GM18502 (cell line): Measurements from ENCODE around the gene SREBF2.

Experiments
- ATAC-seq: cut with Tn5 transposase; IDR thresholded peaks from one replicate; pipeline ENCODE4 v1.9.1; 2021; ENCODE audit warnings: mild to moderate bottlenecking; ENCODE audit not compliant: unreplicated experiment, poor library complexity

Gene SREBF2

DNA sequence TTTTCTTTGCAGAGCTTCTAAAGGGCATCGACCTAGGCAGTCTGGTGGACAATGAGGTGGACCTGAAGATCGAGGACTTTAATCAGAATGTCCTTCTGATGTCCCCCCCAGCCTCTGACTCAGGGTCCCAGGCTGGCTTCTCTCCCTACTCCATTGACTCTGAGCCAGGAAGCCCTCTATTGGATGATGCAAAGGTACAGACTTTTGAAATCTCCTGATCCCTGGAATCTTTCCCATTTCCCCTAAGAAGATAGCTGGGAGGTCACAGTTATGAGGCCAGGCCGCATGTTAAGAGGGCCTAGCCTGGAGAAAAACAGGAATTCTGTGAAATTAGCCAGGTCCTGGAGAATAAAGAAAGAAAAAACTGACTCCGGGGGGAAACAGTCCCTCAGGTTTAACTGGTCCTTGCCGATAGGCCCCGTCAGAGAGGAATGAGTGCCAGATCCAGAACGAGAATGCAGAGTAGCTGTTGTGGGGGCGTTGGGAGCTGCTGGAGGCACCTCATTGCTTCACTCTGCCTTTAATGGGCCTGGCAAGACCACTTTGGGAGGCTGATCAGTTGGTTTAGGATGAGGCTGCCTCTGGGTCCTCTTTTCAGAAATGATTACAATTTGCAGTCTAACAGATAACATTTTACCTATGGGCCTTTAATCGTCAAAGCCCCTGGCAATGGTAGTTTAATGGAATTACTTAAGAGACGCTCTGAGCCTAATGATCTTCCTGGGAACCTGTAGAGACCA, 42.8 kb downstream of the SREBF2 start:
- no peak for ATAC-seq

DNA sequence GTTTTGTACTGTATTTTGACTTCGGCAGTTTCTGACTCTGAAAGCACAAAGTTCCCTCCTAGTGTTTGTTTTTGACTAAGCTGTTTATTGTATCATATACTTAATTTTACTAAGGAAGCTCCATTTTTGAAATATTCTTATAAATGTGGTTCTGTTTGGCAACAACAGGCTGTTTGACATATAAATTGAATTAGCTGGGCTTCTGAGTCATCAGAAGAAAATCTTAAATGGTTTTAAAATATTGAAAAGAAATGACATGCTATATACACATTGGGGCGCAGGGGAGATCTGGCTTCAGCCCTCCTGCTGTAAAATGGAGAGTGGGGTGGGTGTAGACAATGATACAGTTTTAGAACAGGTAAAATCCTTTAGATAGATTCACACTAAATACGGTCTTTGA, 43.4 kb downstream of the SREBF2 start:
- no peak for ATAC-seq

DNA sequence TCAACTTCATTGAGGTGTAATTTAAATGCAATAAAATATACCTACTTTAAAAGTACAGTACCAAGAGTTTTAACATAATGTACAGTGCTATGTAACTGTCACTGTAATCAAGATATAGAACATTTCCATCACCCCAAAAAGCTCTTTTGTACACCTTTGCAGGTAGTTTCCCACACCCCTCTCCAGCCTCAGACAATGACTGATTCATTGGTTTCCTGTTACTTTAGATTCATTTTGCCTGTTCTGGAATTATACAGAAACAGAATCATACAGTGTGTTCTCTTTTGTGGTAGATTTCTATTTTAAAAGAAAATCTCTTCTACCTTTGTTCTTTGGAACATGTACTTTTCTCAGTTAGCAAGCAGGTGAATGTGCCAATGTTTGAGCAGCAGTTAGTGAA, 43.8 kb downstream of the SREBF2 start:
- no peak for ATAC-seq

DNA sequence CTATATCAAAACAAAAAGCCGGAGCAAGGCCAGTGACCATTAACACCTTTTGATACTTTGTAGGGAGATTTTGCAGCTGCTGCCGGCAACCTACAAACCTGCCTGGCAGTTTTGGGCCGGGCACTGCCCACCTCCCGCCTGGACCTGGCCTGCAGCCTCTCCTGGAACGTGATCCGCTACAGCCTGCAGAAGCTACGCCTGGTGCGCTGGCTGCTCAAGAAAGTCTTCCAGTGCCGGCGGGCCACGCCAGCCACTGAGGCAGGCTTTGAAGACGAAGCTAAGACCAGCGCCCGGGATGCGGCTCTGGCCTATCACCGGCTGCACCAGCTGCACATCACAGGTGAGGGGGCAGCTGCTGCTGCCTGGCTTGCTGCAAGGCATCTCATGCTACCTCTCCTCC, 47.7 kb downstream of the SREBF2 start:
- no peak for ATAC-seq

DNA sequence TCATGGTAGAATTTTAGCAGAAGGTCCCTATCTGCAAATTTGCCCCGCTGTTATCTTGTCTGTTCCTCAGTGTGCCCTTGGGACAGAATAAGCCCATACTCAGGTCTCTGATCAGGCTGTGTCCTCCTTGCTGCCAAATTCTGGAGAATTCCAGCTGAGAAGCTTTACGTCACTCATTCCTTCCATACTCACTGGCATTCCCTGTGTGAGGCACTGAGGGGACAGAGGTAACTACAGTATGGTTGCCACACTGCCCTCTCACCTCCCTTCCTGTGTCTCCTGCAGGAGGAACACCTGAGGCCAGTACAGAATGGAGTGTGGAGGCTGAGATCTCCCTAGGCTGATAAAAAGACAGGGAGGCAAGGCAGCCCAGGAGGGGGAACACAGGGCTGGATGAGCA, 50.5 kb downstream of the SREBF2 start:
- no peak for ATAC-seq

DNA sequence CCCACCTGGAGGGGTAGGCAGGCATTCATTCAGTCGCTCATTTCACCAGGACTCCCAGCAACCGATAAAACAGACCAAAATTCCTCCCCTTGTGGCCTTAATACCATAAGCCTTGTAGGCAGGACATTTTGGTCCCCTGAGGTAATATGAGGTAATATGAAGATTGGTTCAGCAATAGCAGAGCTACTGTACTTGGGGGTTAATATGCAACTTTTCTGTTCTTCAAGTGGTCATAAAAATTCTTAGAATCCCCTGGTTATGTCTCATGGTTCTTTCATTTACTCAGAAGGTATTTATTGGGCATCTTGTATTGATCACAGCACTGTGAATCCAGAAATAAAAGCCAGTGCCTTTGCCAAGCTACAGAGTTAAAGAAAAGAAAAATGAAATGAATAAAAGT, 52.2 kb downstream of the SREBF2 start:
- ATAC-seq = no peak

DNA sequence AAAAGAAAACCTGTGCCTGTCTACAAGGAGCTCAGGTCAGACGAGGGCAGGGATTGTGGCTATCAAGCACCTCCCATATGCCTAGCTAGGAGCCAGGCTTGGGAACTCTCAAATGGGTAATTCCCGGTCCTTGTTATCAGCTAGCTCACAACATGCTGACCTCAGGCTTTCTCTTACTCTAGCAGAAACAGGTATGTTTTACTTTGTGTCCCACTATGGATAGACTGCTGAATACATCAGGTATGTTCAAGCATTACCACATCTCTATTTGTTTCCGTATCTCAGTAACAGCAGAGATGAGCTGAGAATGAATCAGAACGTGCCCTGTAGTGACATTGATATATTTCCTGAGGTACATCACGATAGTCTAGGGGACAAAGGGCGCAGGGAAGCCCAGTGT, 52.6 kb downstream of the SREBF2 start:
- ATAC-seq = no peak

DNA sequence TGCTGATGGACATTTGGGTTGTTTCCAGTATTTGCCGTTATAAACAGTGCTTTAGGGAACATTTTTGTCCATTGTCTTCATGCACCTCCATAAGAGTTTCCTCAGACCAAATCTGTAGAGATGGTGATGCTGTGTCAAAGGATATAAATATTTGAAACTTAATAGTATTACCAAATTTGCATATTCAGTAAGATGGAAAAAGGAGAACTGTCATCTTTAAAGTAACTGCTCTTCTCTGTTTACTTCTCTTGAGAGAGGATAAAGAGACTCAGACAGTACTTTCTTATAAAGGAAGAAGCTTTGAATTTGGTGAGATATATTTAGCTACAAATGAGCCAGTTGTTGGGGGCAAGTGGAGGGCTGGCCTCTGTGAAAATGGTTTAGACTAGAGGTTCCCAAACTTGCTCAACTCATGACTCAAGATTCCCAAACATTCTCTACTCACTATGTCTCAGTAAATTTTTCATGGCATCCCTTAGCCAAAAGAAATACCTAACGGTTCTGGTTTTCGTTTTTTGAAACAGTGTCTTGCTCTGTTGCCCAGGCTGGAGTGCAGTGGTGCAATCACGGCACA, 55.8 kb downstream of the SREBF2 start:
- ATAC-seq = no peak

DNA sequence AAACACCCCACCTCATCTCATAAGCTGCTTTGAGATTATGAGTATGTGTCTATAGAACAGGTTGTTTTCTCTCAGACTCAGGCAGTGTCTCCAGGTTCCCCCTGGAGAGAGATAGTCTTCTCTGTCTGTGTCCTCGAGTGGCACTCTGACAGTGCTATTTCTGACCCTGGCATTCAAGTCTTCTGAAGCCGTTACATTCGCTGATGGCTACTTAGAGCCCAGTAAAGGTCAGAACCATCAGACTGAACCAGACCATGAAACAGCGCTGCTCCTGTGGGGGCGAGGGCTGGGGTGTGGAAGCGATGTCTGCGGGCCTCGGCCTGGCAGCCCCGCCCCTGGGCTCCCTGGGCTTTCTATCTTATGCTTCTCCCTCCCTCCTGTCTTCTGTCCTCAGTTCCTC, 58.5 kb downstream of the SREBF2 start:
- ATAC-seq = no peak

DNA sequence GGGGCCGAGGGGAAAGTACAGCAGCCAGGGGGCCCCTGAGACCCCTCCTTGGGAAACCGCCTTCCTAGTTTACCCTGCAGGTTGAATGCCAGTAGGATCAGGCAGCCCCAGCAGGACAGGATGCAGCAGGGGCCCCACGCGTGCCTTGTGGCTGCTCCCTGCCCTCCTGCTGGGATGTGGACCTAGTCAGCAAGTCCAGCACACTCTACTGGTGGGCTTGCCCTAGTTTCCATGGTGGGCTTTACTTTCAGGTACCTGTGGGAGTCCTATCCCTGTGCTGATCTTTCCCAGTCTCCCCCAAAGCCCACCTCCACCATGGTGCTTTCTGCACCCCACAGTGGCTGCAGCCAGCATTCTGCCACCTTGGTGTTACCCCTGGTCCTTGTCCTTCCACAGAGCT, 59.8 kb downstream of the SREBF2 start:
- no peak for ATAC-seq

DNA sequence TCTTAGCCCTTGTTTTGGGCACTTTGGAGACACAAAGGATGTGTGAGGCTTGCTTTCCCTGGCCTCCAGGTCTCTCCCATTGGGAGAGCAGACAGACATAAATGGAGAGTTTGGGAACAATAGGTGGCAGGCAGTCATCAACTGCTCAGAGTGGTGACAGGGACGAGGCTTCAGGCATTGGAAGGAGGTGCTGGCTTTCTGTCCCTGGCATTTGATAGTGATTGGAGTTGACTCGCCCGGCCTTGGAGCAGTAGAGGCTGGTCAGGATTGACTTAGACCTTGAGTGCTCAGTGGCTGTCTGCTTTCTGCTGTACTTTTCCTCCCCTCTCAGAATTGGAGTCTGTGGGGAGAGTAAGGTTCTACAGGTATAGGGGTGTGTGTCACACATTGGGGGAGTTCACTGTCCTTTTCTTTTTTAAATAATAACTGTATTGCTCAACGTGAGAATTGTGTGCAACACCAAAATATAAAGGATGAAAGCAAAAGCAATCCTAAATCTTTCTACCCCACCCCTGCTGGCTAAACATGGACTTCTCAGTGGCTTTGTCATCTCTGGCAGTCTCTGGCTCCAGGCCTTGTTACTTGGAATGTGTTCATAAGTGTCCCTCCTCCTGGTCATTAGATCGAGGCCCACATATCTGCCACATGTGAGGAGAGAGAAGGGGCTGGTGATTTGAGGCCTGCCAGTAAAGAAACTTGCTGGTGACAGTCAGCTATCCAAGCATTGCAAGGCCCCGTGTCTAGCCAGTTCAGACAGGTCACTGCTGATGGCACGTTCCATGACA, 60.9 kb downstream of the SREBF2 start:
- ATAC-seq = no peak

DNA sequence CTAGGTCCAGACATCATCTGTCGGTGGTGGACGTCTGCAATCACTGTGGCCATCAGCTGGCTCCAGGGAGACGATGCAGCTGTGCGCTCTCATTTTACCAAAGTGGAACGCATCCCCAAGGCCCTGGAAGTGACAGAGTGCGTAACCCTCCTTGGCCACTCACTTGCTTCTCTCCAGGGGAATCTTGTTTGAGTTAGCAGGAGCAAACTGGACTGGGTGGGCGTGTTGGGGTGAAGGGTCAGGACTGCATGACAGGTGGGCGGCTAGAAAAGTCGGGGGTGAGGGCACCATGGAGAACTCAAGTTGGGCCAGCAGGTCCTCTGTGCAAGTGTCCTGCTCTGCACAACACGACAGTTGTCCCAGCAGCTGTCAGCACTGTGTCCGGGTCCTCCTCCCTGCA, 65.7 kb downstream of the SREBF2 start:
- no peak for ATAC-seq

DNA sequence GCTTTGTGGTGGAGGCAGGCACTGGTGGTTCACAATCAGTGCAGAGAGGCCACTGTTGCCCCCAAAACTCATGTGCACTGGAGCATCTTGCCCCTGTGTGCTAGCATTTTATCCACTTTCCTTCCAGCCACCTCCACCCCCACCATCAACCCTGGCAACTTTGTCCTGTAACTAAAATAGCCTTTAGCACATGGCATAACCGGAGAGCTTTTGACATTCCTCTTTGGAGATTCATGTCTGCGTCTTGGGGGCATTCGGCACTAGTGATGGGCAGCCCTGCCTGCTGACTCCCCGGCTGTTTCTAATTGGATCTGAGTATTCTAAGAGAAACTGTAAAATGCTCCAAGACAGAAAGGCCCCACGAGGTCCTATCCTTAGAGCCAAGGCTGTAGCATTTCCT, 66.2 kb downstream of the SREBF2 start:
- no peak for ATAC-seq

DNA sequence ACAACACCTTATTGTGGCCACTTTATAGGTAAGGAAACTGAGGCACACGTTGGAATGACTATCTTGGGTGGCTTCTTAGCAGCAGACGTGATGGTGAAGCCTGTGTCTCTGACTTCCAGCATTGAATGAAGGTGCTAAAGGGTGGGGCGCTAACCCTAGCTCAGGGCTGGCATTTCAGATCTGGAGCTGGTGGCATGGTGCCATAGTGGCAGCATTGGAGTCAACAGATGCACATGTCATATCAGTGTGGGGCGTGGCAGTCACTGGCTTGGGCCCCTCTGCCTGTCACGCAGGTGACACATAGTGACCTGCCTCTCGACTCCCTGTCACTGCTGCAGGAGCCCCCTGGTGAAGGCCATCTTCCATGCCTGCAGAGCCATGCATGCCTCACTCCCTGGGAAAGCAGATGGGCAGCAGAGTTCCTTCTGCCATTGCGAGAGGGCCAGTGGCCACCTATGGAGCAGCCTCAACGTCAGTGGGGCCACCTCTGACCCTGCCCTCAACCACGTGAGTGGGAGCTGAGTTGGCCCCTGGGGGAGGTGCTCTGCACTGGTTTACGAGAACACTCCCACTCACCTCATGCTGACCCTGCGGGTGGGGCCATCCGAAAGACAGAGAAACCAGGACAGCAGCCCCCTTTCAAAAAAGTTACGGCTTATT, 67.2 kb downstream of the SREBF2 start:
- ATAC-seq = no peak

DNA sequence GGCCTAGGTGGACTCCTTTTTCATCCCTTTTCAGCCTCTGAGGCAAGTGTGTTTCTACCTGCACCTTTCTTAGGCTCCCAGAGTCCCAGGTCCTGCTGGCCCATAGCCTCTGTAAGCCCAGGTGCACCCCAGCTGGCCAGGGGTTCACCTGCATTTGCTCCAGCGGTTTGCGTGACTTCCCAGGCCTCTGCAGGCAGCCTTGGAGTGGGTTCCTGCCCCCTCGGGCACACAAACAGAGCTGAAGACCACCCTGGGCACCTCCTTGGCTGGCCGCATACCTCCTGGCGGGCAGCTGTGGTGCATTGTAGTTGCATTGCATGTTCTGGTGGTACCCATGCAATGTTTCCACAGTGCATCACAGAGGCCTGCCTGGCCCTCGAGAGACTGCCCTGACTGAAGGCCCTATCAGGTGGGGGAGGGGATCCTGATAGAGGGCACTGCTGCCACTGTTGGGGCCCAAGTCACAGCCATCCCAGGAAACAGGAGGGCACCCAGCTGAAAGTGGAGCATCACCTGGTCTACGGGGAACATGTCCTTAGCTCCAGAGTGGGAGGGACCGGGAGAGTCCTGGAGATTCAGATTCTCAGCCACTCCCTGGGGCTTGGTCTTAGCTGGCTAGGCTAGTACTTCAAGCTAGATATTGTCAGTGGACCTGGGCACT, 67.9 kb downstream of the SREBF2 start:
- no peak for ATAC-seq

DNA sequence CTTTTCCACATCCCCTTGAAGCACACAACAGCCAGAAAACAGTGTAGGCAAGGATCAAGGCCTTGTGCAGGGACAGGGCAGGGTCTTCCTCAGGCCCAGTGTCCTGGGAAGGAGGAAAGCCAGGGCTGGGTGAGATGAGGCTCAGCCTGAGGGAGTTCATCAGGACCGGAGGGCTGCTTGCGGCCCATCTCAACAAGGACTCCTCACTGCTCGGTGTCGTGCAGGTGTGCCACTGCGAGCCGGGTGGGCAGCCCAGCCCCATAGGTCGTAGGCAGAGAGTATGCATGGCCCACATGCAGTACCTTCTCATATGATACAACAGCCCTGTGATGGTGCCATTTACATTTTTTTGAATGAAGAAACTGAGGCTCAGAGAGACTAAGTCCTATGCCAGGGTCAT, 69.1 kb downstream of the SREBF2 start:
- no peak for ATAC-seq

DNA sequence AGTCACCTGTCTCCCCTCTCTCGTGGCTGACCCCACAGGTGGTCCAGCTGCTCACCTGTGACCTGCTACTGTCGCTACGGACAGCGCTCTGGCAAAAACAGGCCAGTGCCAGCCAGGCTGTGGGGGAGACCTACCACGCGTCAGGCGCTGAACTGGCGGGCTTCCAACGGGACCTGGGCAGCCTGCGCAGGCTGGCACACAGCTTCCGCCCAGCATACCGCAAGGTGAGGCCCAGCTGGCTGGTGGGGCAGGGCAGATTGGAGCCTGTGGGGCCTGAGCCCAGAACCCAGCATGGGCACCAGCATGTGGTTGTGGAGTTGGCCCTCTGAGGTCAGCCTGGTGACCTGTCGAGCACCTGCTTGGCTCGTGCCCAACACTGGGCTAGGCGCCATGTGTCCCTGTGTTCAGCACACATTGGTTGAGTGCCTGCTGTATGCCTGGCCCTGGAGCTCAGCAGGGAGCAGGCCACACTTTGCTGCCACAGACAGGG, 70.1 kb downstream of the SREBF2 start:
- ATAC-seq = no peak

DNA sequence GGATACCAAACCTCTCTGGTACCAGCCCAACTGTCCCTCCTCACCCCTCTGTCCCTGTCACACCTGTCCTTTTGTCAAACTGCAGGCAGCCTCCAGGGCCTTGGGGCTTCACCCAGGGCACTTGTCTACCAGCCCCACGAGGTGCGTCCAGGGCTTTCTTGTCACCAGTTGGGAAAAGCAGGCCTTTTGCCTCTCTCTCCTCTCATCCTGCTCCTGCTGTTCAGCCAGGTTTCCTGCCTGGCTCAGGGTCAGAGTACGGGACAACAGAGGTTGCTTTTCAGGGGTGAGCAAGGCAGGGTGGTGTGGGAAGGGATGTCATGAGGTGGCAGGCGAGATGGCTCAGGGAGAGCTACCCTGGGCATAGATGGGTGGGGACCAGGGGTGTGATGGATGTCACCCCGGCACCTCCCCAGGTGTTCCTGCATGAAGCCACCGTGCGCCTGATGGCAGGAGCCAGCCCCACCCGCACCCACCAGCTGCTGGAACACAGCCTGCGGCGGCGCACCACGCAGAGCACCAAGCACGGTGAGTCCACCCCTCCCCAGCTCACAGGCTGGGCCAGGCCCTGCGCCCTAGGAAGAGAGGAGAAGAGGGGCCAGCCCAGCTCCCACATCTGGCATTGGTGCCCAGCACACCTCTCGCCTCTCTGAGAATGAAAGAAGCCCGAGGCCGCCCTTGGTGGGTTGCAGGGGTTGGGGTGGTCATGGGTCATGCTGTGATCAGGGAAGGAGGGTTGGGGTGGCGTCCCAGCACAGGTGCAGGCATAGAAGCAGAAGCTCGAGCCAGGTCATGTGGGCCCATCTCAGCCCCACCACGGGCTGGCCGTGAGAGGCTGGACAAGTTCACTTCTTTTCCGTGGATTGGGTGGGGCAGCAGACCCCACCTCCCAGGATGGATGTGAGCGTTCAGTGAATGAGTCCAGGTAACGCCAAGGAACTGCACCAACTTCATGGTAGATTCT, 71.8 kb downstream of the SREBF2 start:
- ATAC-seq = no peak

DNA sequence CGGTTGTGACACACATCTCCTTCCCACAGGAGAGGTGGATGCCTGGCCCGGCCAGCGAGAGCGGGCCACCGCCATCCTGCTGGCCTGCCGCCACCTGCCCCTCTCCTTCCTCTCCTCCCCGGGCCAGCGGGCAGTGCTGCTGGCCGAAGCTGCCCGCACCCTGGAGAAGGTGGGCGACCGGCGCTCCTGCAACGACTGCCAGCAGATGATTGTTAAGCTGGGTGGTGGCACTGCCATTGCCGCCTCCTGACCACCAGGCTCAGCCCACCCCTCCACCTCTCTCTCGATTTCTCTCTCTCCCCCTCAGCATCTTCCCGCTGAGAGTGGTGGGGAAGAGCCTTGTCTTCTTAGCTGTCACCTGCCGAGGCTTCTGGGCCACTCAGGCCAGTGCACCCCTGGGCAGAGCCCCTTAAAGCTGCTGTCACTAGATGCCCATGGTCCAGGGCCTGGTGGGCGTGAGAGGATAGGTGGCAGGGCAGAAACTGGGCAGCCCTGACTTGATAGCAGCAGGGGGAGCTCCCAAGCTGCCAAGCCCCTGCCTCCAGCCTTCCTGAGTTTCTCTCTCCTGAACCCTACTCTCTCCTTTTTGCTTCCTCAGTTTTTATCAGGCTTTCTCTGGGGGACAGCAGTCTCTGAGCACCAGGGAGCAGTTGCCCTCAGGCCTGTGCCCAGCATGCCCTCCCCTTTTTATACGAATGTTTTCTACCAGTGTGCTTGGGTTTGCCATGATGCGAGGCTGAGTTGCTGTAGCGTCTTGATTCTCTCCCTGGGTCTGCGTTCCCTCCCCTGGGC, 72.7 kb downstream of the SREBF2 start:
- ATAC-seq = no peak
